Upper lobe of left lung (tissue), 6 donors: ENCODE results near the gene EEF1AKMT3. TPM values are rescaled to one million over a fixed set of nuclear protein-coding genes. Genes with fewer than 3 reads are reported as not detected.

ENCODE experiments used
- ATAC-seq, 2 donors: fragments of 200-7000 bp; cut with Tn5 transposase; one replicate each; pipeline ENCODE4 v1.9.1; 2022; ENCODE audit warnings: mild to moderate bottlenecking in 2 of 2, moderate library complexity in 2 of 2; ENCODE audit not compliant: low FRiP score in 2 of 2
- DNase-seq, 2 donors: peaks; one replicate each; pipeline ENCODE4 v3.0.0-alpha.2; 2019 to 2020
- H3K27ac ChIP-seq, 4 donors: fragments of 200-600 bp; sonication (generic); one replicate each; pipeline ENCODE4 v1.5.1; 2016 to 2019
- H3K27me3 ChIP-seq, 4 donors: fragments of 200-600 bp; sonication (generic); one replicate each; pipeline ENCODE4 v1.5.1; 2017 to 2019
- H3K36me3 ChIP-seq, 4 donors: fragments of 200-600 bp; sonication (generic); one replicate each; pipeline ENCODE4 v1.5.1; 2016 to 2019
- H3K4me1 ChIP-seq, 4 donors: fragments of 200-600 bp; sonication (generic); one replicate each; pipeline ENCODE4 v1.5.1; 2018 to 2019
- H3K4me3 ChIP-seq, 4 donors: fragments of 200-600 bp; sonication (generic); one replicate each; pipeline ENCODE4 v1.5.1; 2017 to 2019; ENCODE audit warnings: mild to moderate bottlenecking in 2 of 4, moderate library complexity in 1 of 4
- H3K9me3 ChIP-seq, 4 donors: fragments of 200-600 bp; sonication (generic); one replicate each; pipeline ENCODE4 v1.5.1; 2018 to 2019
- CTCF ChIP-seq, 6 experiments: fragments of 450-650 bp in 4 of 6; fragments of 200-600 bp in 2 of 6; sonication (generic) in 2 of 6; IDR thresholded peaks; one replicate each; pipeline ENCODE4 v1.5.1; 2016 to 2019; ENCODE audit warnings: antibody characterized with exemption in 6 of 6
- EP300 ChIP-seq, 4 donors: sonication (generic); formaldehyde crosslinking; IDR thresholded peaks; one replicate each; pipeline ENCODE4 v1.5.1; 2017; ENCODE audit warnings: antibody characterized with exemption in 4 of 4, control low read depth in 2 of 4
- POLR2A ChIP-seq, 4 donors: fragments of 450-650 bp; IDR thresholded peaks; one replicate each; pipeline ENCODE4 v1.5.1; 2016 to 2017; ENCODE audit warnings: antibody characterized with exemption in 4 of 4, mild to moderate bottlenecking in 2 of 4
- POLR2AphosphoS5 ChIP-seq, 2 donors: sonication (generic); formaldehyde crosslinking; IDR thresholded peaks; one replicate each; pipeline ENCODE4 v1.5.1; 2017; ENCODE audit warnings: antibody characterized with exemption in 2 of 2
- WGBS, 2 donors: methylation state at CpG; one replicate each; pipeline ENCODE4 v1.1.5; 2017 to 2018; 5-methylcytosine and 5-hydroxymethylcytosine counted together
- total RNA-seq, 6 donors: library from RNA; depleted of rRNA in 4 of 6; stranded (reverse); fragments of >200 nt in 4 of 6; gene quantifications; one replicate each; pipeline versions ENCODE4 v1.1.0 to v1.2.1, GENCODE V29; 2016 to 2021
- donor health status: DM: no; HTN: no; CAD: no; lungs with moderate emphysema.
- donor health status: DM: no; HTN: yes; CAD: no; lungs with severe emphysema.

Gene EEF1AKMT3
- total RNA-seq, 6 donors from 2014 or later, result 4.2 to 18.3 (median 6.4) TPM

GRCh38 chr12:57756406-57757341, 15.7 kb upstream of the EEF1AKMT3 start:
- no peak for ATAC-seq
- peak overlapping the region in 3 of 4 donors; percentile 84 to 90 (median 87) for H3K4me3 ChIP-seq

GRCh38 chr12:57757771-57758170, 14.6 kb upstream of the EEF1AKMT3 start:
- Histone ChIP-seq H3K9me3 (no peaks in the 10 kb centered on the region), H3K27ac (no peak overlapping the region), H3K36me3 (peaks cover 0 to 16% (median 12%) of the 10 kb centered on the region in 4 donors), H3K27me3 (no peaks in the 10 kb centered on the region), H3K4me3 (no peak overlapping the region), H3K4me1 (peaks cover 13 to 36% (median 34%) of the 10 kb centered on the region in 4 donors)
- 95 to 96% methylated on average over 3 to 4 of the region's 4 CpGs for WGBS, 2 donors
- DNase-seq (no peak), ATAC-seq (no peak)
- TF ChIP-seq POLR2A (IDR thresholded peaks at IDR 0.05), result no peak
- no peak for TF ChIP-seq EP300 (IDR thresholded peaks at IDR 0.05)
- no peak for TF ChIP-seq CTCF (IDR thresholded peaks at IDR 0.05)
- TF ChIP-seq POLR2AphosphoS5 (IDR thresholded peaks at IDR 0.05), result no peak

More at GRCh38 chr12:57756406-57757341, 15.7 kb upstream of the EEF1AKMT3 start:
- Histone ChIP-seq H3K4me1 (peaks cover 15 to 42% (median 38%) of the 10 kb centered on the region in 4 donors), H3K36me3 (peaks cover 0 to 16% (median 12%) of the 10 kb centered on the region in 4 donors), H3K9me3 (no peaks in the 10 kb centered on the region), H3K27me3 (no peaks in the 10 kb centered on the region), H3K27ac (peak overlapping the region in 1 of 4 donors; percentile 91)
- WGBS, 2 donors, result 48 to 68% methylated on average over 21 to 22 of the region's 22 CpGs
- peak; percentile 61 to 82 for DNase-seq
- TF ChIP-seq EP300 (IDR thresholded peaks at IDR 0.05) (no peak), POLR2A (IDR thresholded peaks at IDR 0.05) (no peak), POLR2AphosphoS5 (IDR thresholded peaks at IDR 0.05) (no peak), CTCF (IDR thresholded peaks at IDR 0.05) (peak; percentile 54 to 73 (median 61))

GRCh38 chr12:57758552-57759359, 13.7 kb upstream of the EEF1AKMT3 start:
- Histone ChIP-seq H3K4me3 (no peak overlapping the region), H3K9me3 (no peaks in the 10 kb centered on the region), H3K4me1 (peaks cover 10 to 28% (median 25%) of the 10 kb centered on the region in 4 donors), H3K27me3 (peaks cover 0 to under 1% (median 0%) of the 10 kb centered on the region in 4 donors), H3K27ac (no peak overlapping the region), H3K36me3 (peaks cover 0 to 16% (median 12%) of the 10 kb centered on the region in 4 donors)
- TF ChIP-seq EP300 (IDR thresholded peaks at IDR 0.05), result no peak
- no peak for TF ChIP-seq CTCF (IDR thresholded peaks at IDR 0.05)
- TF ChIP-seq POLR2AphosphoS5 (IDR thresholded peaks at IDR 0.05), result no peak
- no peak for TF ChIP-seq POLR2A (IDR thresholded peaks at IDR 0.05)
- 88 to 95% methylated on average over 8 to 25 of the region's 25 CpGs for WGBS, 2 donors
- DNase-seq, result peak in 1 of 2 donors; percentile 64
- no peak for ATAC-seq

- DNase-seq (no peak), ATAC-seq (no peak)
- no peaks in the 10 kb centered on the region for H3K9me3 ChIP-seq
Measured at GRCh38 chr12:57759360-57759980, 12.9 kb upstream of the EEF1AKMT3 start.

More at GRCh38 chr12:57759360-57759980, 12.9 kb upstream of the EEF1AKMT3 start:
- Histone ChIP-seq H3K27ac (no peak overlapping the region), H3K36me3 (peaks cover 0 to 16% (median 12%) of the 10 kb centered on the region in 4 donors), H3K4me1 (peaks cover 9 to 23% (median 20%) of the 10 kb centered on the region in 4 donors), H3K27me3 (peaks cover 0 to 8% (median 3%) of the 10 kb centered on the region in 4 donors), H3K4me3 (no peak overlapping the region)
- 45 to 46% methylated on average over 2 to 3 of the region's 3 CpGs for WGBS, 2 donors
- TF ChIP-seq CTCF (IDR thresholded peaks at IDR 0.05) (peak in 5 of 6 experiments; percentile 14 to 33 (median 19)), POLR2A (IDR thresholded peaks at IDR 0.05) (no peak)
